ENCODE results near the gene LLPH.

The LLPH gene

GRCh38 chr12:66129934-66130266, 650 bp downstream of the LLPH start:
- no peak for TF ChIP-seq GATA1 (IDR thresholded peaks at IDR 0.05; ENCODE audit: low read depth, low read length)
- no peak for TF ChIP-seq POLR2A (IDR thresholded peaks at IDR 0.05; ENCODE audit: low read length)
- DNase-seq, result peak in 1 of 2 experiments; percentile 50

GRCh38 chr12:66127650-66128049, 2.9 kb downstream of the LLPH start:
- TF ChIP-seq POLR2A (IDR thresholded peaks at IDR 0.05; ENCODE audit: low read length), result no peak
- no peak for TF ChIP-seq GATA1 (IDR thresholded peaks at IDR 0.05; ENCODE audit: low read depth, low read length)
- DNase-seq, result peak; percentile 35 to 46

- no peak for DNase-seq
- no peak for TF ChIP-seq POLR2A (IDR thresholded peaks at IDR 0.05; ENCODE audit: low read length)
- TF ChIP-seq GATA1 (IDR thresholded peaks at IDR 0.05; ENCODE audit: low read depth, low read length), result no peak
Measured at GRCh38 chr12:66120477-66120876, 10.1 kb downstream of the LLPH start.

- no peak for DNase-seq
- no peak for TF ChIP-seq POLR2A (IDR thresholded peaks at IDR 0.05; ENCODE audit: low read length)
- TF ChIP-seq GATA1 (IDR thresholded peaks at IDR 0.05; ENCODE audit: low read depth, low read length), result no peak
Measured at GRCh38 chr12:66119870-66120241, 10.7 kb downstream of the LLPH start.

- TF ChIP-seq GATA1 (IDR thresholded peaks at IDR 0.05; ENCODE audit: low read depth, low read length) (no peak), POLR2A (IDR thresholded peaks at IDR 0.05; ENCODE audit: low read length) (no peak)
- no peak for DNase-seq
Measured at GRCh38 chr12:66119229-66119869, 11.2 kb downstream of the LLPH start.

DNA sequence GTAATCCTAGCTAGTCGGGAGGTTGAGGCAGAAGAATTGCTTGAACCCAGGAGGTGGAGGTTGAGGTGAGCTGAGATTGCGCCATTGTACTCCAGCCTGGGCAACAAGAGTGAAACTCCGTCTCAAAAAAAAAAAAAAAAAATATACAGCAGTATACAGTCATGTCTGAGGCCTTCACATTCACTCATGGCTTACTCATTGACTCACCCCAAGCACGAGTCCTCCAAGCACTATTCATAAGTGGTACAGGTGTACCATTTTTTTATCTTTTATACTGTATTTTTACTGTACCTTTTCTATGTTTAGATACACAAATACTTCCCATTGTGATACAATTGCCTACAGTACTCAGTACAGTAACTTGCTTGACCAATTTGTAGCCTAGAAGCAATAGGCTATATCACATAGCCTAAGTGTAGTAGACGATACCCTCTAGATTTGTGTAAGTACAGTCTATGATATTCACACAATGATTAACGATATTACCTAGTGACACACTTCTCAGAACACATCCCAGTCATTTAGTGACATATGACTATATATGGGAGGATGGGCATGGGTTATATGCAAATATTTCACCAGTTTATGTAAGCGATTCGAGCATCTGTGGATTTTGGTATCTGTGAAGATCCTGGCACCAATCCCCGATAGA, 12.2 kb downstream of the LLPH start:
- no peak for DNase-seq
- no peak for TF ChIP-seq POLR2A (IDR thresholded peaks at IDR 0.05; ENCODE audit: low read length)
- TF ChIP-seq GATA1 (IDR thresholded peaks at IDR 0.05; ENCODE audit: low read depth, low read length), result no peak

- DNase-seq, result no peak
- TF ChIP-seq GATA1 (IDR thresholded peaks at IDR 0.05; ENCODE audit: low read depth, low read length) (no peak), POLR2A (IDR thresholded peaks at IDR 0.05; ENCODE audit: low read length) (no peak)
Measured at GRCh38 chr12:66117242-66117641, 13.3 kb downstream of the LLPH start.

DNA sequence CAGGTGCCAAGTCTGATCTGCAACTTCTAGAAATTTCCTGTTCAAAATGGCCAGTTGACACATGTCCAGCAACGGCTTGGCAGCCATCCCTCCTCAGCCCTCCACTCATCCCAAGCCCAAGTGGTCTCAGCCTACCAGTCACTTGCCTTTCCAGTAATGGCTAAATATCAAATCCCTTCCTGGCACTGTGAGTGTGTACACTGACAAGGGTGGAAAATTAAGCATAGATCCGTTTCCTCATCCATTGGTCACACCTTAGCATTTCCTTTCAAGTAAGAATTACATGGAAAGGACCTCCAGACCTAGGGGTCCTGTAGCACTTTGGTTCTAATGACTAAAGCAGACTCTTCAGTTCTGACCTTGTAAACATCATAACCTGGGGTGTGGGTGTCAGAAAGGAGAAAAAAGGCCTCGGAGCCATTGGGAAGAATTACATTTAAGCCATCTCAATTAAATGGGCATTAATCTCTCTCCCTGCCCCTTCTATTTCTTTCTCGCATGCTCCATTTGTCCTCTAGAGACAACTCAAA, 15.4 kb downstream of the LLPH start:
- no peak for DNase-seq
- no peak for TF ChIP-seq GATA1 (IDR thresholded peaks at IDR 0.05; ENCODE audit: low read depth, low read length)
- TF ChIP-seq POLR2A (IDR thresholded peaks at IDR 0.05; ENCODE audit: low read length), result no peak

- TF ChIP-seq POLR2A (IDR thresholded peaks at IDR 0.05; ENCODE audit: low read length) (no peak), GATA1 (IDR thresholded peaks at IDR 0.05; ENCODE audit: low read depth, low read length) (no peak)
- no peak for DNase-seq
Measured at GRCh38 chr12:66113471-66113870, 17.1 kb downstream of the LLPH start.

GRCh38 chr12:66111605-66112004, 18.9 kb downstream of the LLPH start:
- TF ChIP-seq GATA1 (IDR thresholded peaks at IDR 0.05; ENCODE audit: low read depth, low read length) (no peak), POLR2A (IDR thresholded peaks at IDR 0.05; ENCODE audit: low read length) (no peak)
- no peak for DNase-seq

- no peak for TF ChIP-seq GATA1 (IDR thresholded peaks at IDR 0.05; ENCODE audit: low read depth, low read length)
- TF ChIP-seq POLR2A (IDR thresholded peaks at IDR 0.05; ENCODE audit: low read length), result no peak
- no peak for DNase-seq
Measured at GRCh38 chr12:66109056-66109455, 21.5 kb downstream of the LLPH start.

GRCh38 chr12:66108386-66108785, 22.2 kb downstream of the LLPH start:
- TF ChIP-seq GATA1 (IDR thresholded peaks at IDR 0.05; ENCODE audit: low read depth, low read length) (no peak), POLR2A (IDR thresholded peaks at IDR 0.05; ENCODE audit: low read length) (no peak)
- no peak for DNase-seq

DNA sequence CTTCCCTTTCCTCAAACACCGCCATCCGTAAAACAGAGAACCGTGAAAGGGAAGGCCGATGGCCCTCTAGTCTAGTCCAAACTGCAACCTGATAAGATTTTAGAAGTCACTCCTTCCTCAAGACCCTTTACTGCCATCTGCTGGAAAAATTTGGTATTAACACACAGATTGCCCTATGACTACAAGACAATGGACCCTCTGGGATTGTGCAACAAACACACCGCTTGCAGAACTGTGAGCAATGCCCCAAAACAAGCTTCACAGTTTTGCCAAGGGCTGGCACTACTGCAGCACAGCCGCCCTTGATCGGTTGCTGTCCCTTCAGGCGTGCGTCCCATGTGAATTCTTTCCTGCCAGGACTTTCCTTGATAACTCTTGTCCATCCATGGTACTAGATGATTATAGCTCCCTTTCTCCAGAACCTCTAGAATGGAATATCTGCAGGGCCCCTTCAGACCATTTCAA, 23.1 kb downstream of the LLPH start:
- no peak for TF ChIP-seq POLR2A (IDR thresholded peaks at IDR 0.05; ENCODE audit: low read length)
- TF ChIP-seq GATA1 (IDR thresholded peaks at IDR 0.05; ENCODE audit: low read depth, low read length), result no peak

GRCh38 chr12:66103016-66103913, 27.3 kb downstream of the LLPH start:
- TF ChIP-seq POLR2A (IDR thresholded peaks at IDR 0.05; ENCODE audit: low read length), result no peak
- DNase-seq, result peak in 1 of 2 experiments; percentile 14

More for the DNA sequence above, 23.1 kb downstream of the LLPH start:
- peak; percentile 83 to 89 for DNase-seq

Data from erythroblast (primary cell).